GM21360 (cell line): ENCODE results near the gene TEX2.
A peak's percentile ranks its signal among the peaks of the same experiment; 100 is the strongest.

ENCODE experiments used
- ATAC-seq: cut with Tn5 transposase; IDR thresholded peaks from one replicate; pipeline ENCODE4 v1.9.1; 2021; ENCODE audit warnings: mild to moderate bottlenecking, moderate library complexity; ENCODE audit not compliant: unreplicated experiment

TEX2 gene

DNA sequence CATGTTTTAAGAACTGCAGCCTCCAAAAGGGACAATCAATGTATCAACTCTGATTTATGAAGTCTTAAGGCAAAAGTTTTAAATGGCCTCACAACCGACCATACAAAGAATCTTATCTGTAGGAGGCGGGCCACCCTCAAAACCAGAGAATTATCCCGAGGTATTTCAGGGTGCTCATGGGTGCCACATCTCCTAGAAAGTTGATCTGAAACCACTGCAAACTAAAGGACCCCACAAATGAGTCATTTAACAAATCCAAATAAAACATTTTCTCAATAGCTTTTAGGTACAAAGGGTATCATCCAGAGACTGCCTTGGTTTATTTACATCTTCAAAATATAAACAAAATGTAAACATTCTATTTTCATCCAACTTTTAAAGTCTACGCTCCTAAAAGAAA, 139.9 kb downstream of the TEX2 start:
- no peak for ATAC-seq

- peak; percentile 68 for ATAC-seq
These were observed 141.9 kb downstream of the TEX2 start for GRCh38 chr17:64120972-64121786.

DNA sequence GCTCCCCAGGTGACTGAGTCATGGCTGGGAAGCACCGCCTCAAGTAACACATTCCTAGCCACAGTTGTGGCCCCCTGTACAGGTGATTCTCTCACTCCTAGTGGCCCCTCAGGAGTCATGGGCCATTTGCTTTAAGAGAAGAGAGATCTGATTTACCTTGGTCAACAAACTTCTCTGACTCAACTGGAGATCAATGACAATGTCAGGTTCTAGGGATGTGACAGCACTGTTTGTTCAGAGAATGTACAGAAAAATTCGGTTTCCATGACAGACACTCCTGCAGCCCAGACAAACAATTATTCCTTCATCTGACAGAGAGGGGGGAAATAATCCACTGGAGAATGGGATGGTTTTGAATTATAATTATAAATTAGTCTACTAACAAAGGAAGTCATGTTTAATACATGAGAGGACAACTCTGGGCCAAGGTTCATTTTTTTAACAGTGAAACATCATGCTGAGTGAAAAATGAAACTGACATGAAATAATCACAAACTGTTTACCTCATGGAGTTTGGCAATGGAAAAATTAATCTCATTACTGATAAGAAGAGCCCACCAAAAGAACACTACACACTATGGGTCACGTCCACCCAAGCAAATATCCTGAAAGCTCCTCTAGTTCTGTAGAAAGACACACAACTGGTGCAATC, 142.8 kb downstream of the TEX2 start:
- no peak for ATAC-seq

- no peak for ATAC-seq
These were observed 144.8 kb downstream of the TEX2 start for GRCh38 chr17:64117981-64118979.

GRCh38 chr17:64115822-64116534, 147.1 kb downstream of the TEX2 start:
- no peak for ATAC-seq

GRCh38 chr17:64115043-64115698, 147.9 kb downstream of the TEX2 start:
- ATAC-seq = no peak

GRCh38 chr17:64113006-64113405, 150.1 kb downstream of the TEX2 start:
- ATAC-seq = no peak

GRCh38 chr17:64111831-64112230, 151.2 kb downstream of the TEX2 start:
- no peak for ATAC-seq

DNA sequence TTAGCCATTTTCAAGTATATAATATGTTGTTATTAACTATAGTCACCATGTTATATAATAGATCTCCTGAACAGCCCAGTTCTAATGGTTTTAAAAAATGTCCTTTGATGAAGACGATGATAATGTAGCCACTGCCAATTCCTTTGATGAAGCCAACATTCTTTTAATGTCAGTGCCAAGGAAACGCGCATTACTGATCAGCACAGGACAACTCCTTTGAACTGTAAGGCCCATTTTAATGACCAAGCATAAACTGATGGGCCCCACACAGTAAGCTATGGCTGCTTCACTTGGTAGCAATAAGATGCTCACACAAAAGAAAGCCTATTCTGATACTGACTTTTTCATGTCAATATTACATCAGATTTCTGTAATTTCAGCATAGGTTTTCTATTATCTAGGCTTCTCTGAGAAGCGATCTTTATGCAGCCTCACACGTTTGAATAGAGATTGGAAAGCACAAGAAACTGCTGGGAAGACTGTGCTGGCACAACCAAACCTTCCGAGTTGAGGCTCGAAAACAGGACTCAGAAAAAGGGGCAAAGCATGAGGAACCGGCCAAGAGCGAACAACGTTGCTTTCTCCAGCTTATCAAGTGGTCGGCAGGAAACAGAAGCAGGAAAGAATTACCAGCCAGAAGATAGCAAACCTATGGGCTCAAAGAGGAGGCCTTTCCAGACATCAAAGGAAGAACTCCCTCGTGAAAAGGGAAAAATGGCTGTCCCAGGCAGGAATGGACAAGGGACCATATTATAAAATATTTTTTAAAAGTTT, 152.5 kb downstream of the TEX2 start:
- ATAC-seq = no peak

DNA sequence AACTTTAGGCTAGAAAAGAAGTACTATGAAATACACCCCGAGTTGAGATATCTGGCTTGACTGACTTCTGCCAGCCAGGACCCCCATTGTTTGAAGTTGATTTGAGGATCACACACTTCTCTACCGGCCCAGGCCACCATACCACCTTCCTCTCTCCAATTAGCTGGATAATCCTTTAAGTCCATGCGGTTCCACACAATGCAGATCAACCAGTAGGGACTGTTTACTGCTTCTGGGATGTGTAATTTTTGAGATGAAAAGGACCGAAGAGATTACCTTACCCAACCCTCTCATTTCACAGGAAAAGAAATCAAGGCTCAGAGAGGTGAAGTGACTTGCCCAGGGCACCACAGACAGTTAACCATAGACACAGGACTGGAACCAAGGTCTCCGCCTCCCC, 153.7 kb downstream of the TEX2 start:
- ATAC-seq = no peak

GRCh38 chr17:64107500-64108236, 155.4 kb downstream of the TEX2 start:
- ATAC-seq = no peak

DNA sequence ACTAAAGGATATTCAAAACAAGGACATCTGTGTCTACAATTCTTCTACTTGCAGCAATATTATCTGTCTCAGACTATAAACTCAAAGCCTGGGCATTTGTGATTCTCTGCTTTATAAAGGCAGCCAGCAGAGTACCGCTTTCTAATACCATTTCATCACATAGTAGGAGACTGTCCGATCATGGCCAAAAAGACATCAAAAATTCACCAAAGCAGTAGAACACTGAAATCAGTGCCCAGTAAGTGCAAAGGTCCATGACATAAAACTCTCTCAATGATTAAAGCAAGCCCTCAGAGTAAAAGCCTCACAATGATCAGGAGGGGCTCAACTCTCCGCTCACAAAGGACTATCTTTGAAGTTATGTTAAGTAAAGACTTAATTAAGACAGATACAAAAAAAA, 156.1 kb downstream of the TEX2 start:
- no peak for ATAC-seq

DNA sequence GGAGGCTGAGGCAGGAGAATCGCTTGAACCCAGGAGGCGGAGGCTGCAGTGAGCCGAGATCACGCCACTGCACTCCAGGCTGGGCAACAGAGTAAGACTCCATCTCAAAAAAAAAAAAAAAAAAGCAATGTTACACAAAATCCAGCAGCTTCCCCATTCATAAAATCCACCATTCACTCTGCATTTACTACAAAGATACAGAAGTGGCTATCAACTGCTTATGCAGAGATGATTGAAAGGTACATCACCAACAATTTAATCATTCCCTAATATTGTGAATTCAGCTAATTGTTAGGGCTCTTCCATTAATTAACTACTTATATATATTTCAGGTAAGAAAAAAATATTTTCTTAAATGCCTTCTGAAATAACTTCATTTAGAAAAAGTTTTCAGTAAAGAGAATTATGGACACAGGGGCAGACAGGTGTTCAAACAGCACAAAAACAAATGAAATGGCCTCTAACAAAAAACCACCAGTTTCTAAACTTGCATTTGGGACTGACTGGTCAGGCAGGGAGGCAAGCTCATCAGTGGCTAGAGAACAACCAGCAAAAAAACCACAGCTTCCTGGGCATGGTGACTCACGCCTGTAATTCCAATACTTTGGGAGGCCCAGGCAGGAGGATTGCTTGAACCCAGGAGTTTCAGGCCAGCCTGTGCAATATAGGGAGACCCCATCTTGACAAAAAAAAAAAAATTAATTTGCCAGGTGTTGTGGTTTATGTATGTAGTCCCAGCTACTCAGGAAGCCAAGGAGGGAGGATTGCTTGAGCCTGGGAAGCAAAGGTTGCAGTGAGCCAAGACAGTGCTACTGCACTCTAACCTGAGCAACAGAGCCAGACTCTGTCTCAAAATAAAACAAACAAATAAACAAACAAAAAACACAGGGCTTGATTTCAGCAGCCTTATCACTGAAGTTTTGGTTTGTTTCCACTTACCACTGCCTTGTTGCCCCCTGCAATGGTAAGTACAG, 159.4 kb downstream of the TEX2 start:
- no peak for ATAC-seq

GRCh38 chr17:64102627-64103390, 160.3 kb downstream of the TEX2 start:
- no peak for ATAC-seq

DNA sequence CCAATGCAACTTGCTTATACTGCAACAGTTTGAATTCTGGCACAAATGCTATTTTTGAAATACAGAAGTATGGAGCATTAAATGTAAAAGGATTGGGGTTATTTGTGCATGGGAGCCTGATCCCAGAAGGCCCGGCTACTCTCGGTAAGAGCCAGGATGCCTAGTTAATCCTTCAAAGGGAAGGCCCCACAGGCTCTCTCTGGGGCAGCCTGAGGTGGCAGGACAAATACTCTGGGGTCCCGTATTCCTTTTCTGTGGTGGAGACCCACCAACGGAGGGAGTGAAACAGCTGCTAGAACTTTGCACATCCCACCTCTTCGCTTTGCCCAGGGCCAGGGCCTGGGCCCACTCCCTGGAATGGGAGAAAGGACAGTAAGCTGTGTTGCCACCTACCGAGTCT, 163.5 kb downstream of the TEX2 start:
- no peak for ATAC-seq
